ENCODE results near the gene TUT4.

TUT4 gene

GRCh38 chr1:52574594-52574993, 21.7 kb upstream of the TUT4 start:
- peak; percentile 94 for DNase-seq (ENCODE audit: low read depth)
- TF ChIP-seq CTCF (IDR thresholded peaks at IDR 0.05; ENCODE audit: control insufficient read depth, insufficient read depth, low read depth, low read length, missing control alignments), result no peak
- no peak overlapping the region for H3K4me3 ChIP-seq (ENCODE audit: control insufficient read depth, low read depth, low read length)

- no peak for TF ChIP-seq CTCF (IDR thresholded peaks at IDR 0.05; ENCODE audit: control insufficient read depth, insufficient read depth, low read depth, low read length, missing control alignments)
- DNase-seq (ENCODE audit: low read depth), result no peak
- no peak overlapping the region for H3K4me3 ChIP-seq (ENCODE audit: control insufficient read depth, low read depth, low read length)
Observed at GRCh38 chr1:52572387-52572786, 19.5 kb upstream of the TUT4 start.

- no peak overlapping the region for H3K4me3 ChIP-seq (ENCODE audit: control insufficient read depth, low read depth, low read length)
- no peak for TF ChIP-seq CTCF (IDR thresholded peaks at IDR 0.05; ENCODE audit: control insufficient read depth, insufficient read depth, low read depth, low read length, missing control alignments)
- DNase-seq (ENCODE audit: low read depth), result no peak
Observed at GRCh38 chr1:52571783-52572182, 18.9 kb upstream of the TUT4 start.

GRCh38 chr1:52569449-52570210, 16.7 kb upstream of the TUT4 start:
- DNase-seq (ENCODE audit: low read depth), result no peak
- no peak for TF ChIP-seq CTCF (IDR thresholded peaks at IDR 0.05; ENCODE audit: control insufficient read depth, insufficient read depth, low read depth, low read length, missing control alignments)
- no peak overlapping the region for H3K4me3 ChIP-seq (ENCODE audit: control insufficient read depth, low read depth, low read length)

- DNase-seq (ENCODE audit: low read depth), result no peak
- H3K4me3 ChIP-seq (ENCODE audit: control insufficient read depth, low read depth, low read length), result no peak overlapping the region
- no peak for TF ChIP-seq CTCF (IDR thresholded peaks at IDR 0.05; ENCODE audit: control insufficient read depth, insufficient read depth, low read depth, low read length, missing control alignments)
Observed at GRCh38 chr1:52567943-52568342, 15.1 kb upstream of the TUT4 start.

- no peak for TF ChIP-seq CTCF (IDR thresholded peaks at IDR 0.05; ENCODE audit: control insufficient read depth, insufficient read depth, low read depth, low read length, missing control alignments)
- H3K4me3 ChIP-seq (ENCODE audit: control insufficient read depth, low read depth, low read length), result no peak overlapping the region
- DNase-seq (ENCODE audit: low read depth), result no peak
Observed at GRCh38 chr1:52562766-52563165, 9.9 kb upstream of the TUT4 start.
